Stomach (tissue), 9 donors: ENCODE data around the gene ZC2HC1B. TPM values are rescaled to one million over a fixed set of nuclear protein-coding genes. Genes with fewer than 3 reads are reported as not detected.

Experiments used
- DNase-seq, 2 donors: peaks; one replicate each; pipeline versions ENCODE4 v3.0.0 to v3.0.0-alpha.2; 2013 to 2019
- H3K27ac ChIP-seq, 5 donors: fragments of 200-600 bp in 4 of 5; sonication (generic) in 4 of 5; one replicate each; pipeline ENCODE4 v1.5.1; 2013 to 2019; ENCODE audit warnings: mild to moderate bottlenecking in 1 of 5, moderate library complexity in 1 of 5
- H3K27me3 ChIP-seq, 3 donors: fragments of 200-600 bp; sonication (generic); one replicate each; pipeline ENCODE4 v1.5.1; 2017 to 2019; ENCODE audit warnings: mixed run types in 1 of 3
- H3K36me3 ChIP-seq, 4 donors: fragments of 200-600 bp; sonication (generic); 1 replicate in 3 of 4; 2 replicates in 1 of 4; pipeline ENCODE4 v1.5.1; 2016 to 2019
- H3K4me1 ChIP-seq, 4 donors: fragments of 200-600 bp; sonication (generic); one replicate each; pipeline ENCODE4 v1.5.1; 2016 to 2019
- H3K4me3 ChIP-seq, 4 donors: fragments of 200-600 bp; sonication (generic) in 3 of 4; one replicate each; pipeline ENCODE4 v1.5.1; 2016 to 2019; ENCODE audit warnings: mild to moderate bottlenecking in 1 of 4
- H3K9me3 ChIP-seq, 4 donors: fragments of 200-600 bp; sonication (generic); one replicate each; pipeline ENCODE4 v1.5.1; 2016 to 2019
- CTCF ChIP-seq, 7 experiments: fragments of 450-650 bp in 4 of 7; fragments of 200-600 bp in 3 of 7; sonication (generic) in 3 of 7; IDR thresholded peaks; one replicate each; pipeline ENCODE4 v1.5.1; 2016 to 2019; ENCODE audit warnings: antibody characterized with exemption in 7 of 7, control low read depth in 2 of 7, mild to moderate bottlenecking in 1 of 7
- EP300 ChIP-seq: sonication (generic); formaldehyde crosslinking; IDR thresholded peaks from one replicate; pipeline ENCODE4 v1.6.1; 2017; ENCODE audit warnings: antibody characterized with exemption
- POLR2A ChIP-seq, 4 donors: fragments of 450-650 bp; IDR thresholded peaks; one replicate each; pipeline ENCODE4 v1.6.1; 2016; ENCODE audit warnings: antibody characterized with exemption in 4 of 4, control low read depth in 2 of 4, mild to moderate bottlenecking in 1 of 4, moderate library complexity in 1 of 4
- POLR2AphosphoS5 ChIP-seq, 3 donors: sonication (generic); formaldehyde crosslinking; IDR thresholded peaks; one replicate each; pipeline ENCODE4 v1.6.1; 2016; ENCODE audit warnings: antibody characterized with exemption in 3 of 3
- WGBS, 5 donors: extraction: QIAGEN DNeasy Blood & Tissue Kit in 3 of 5; methylation state at CpG; one replicate each; pipeline versions ENCODE4 v1.1.5 to v1.1.7; 2013 to 2018; 5-methylcytosine and 5-hydroxymethylcytosine counted together
- intact Hi-C: fragments of 100-400 bp; cut with DNase I; formaldehyde crosslinking; loops from one replicate; pipeline ENCODE4 v1.15.1; 2023; ENCODE audit warnings: low total_unique reads
- polyA plus RNA-seq, 3 donors: library from polyadenylated mRNA; stranded (reverse); fragments of 200-250 nt; gene quantifications; one replicate each; pipeline ENCODE4 v1.2.3, GENCODE V29; 2013
- total RNA-seq, 5 donors: library from RNA; depleted of rRNA; stranded (reverse); fragments of >200 nt; gene quantifications; one replicate each; pipeline versions ENCODE4 v1.1.0 to v1.2.3, GENCODE V29; 2014 to 2016
- donor health status: healthy with polysubstance abuse.
- donor health status: Bipolar disorder and iron deficiency.
- donor health status: healthy.

The ZC2HC1B gene
- total and polyA plus RNA-seq, 8 donors = 0.92 to 1.8 TPM; not detected in 6

GRCh38 chr6:143948208-143948607 lies 83.9 kb downstream of the ZC2HC1B start:
- Histone ChIP-seq H3K4me1 (peaks cover 0 to 2% (median 0%) of the 10 kb centered on the region in 4 donors), H3K27me3 (no peaks in the 10 kb centered on the region), H3K4me3 (no peak overlapping the region), H3K27ac (no peak overlapping the region), H3K9me3 (peaks cover 0 to 13% (median 4%) of the 10 kb centered on the region in 4 donors), H3K36me3 (peaks cover 4 to 28% (median 18%) of the 10 kb centered on the region in 4 donors)
- intact Hi-C loops = no loop called here
- no peak for DNase-seq
- TF ChIP-seq POLR2A (IDR thresholded peaks at IDR 0.05) (no peak), CTCF (IDR thresholded peaks at IDR 0.05) (no peak), EP300 (no peak), POLR2AphosphoS5 (IDR thresholded peaks at IDR 0.05) (no peak)
- WGBS, 5 donors = 88 to 95% (median 92%) methylated on average over 7 of the region's 7 CpGs

- no peak for DNase-seq
- Histone ChIP-seq H3K9me3 (peaks cover 0 to 13% (median 4%) of the 10 kb centered on the region in 4 donors), H3K4me3 (no peak overlapping the region), H3K4me1 (peaks cover 0 to 9% (median 0%) of the 10 kb centered on the region in 4 donors), H3K27ac (no peak overlapping the region), H3K36me3 (peaks cover 4 to 28% (median 18%) of the 10 kb centered on the region in 4 donors), H3K27me3 (no peaks in the 10 kb centered on the region)
- no peak for TF ChIP-seq POLR2A (IDR thresholded peaks at IDR 0.05)
- TF ChIP-seq POLR2AphosphoS5 (IDR thresholded peaks at IDR 0.05) = no peak
- no peak for TF ChIP-seq CTCF (IDR thresholded peaks at IDR 0.05)
- TF ChIP-seq EP300 = no peak
- 94 to 100% (median 100%) methylated on average over 1 of the region's 1 CpG for WGBS, 5 donors
- intact Hi-C loops = no loop called here
Measured at GRCh38 chr6:143949535-143949934, 85.3 kb downstream of the ZC2HC1B start.

- H3K27ac ChIP-seq = no peak overlapping the region
- peaks cover 0 to 13% (median 4%) of the 10 kb centered on the region in 4 donors for H3K9me3 ChIP-seq
- H3K4me1 ChIP-seq = peaks cover 0 to 9% (median 0%) of the 10 kb centered on the region in 4 donors
- no peak for TF ChIP-seq POLR2A (IDR thresholded peaks at IDR 0.05)
- TF ChIP-seq CTCF (IDR thresholded peaks at IDR 0.05) = no peak
- no peak for TF ChIP-seq EP300
- peaks cover 4 to 28% (median 18%) of the 10 kb centered on the region in 4 donors for H3K36me3 ChIP-seq
- WGBS, 5 donors = 83 to 91% (median 87%) methylated on average over 9 of the region's 9 CpGs
- DNase-seq = no peak
- no peaks in the 10 kb centered on the region for H3K27me3 ChIP-seq
- no peak overlapping the region for H3K4me3 ChIP-seq
- intact Hi-C loops = no loop called here
Measured at GRCh38 chr6:143949962-143950361, 85.7 kb downstream of the ZC2HC1B start.

GRCh38 chr6:143950875-143951274 lies 86.6 kb downstream of the ZC2HC1B start:
- peaks cover 4 to 28% (median 18%) of the 10 kb centered on the region in 4 donors for H3K36me3 ChIP-seq
- WGBS, 5 donors = 45 to 70% (median 53%) methylated on average over 3 of the region's 3 CpGs
- peaks cover 0 to 13% (median 4%) of the 10 kb centered on the region in 4 donors for H3K9me3 ChIP-seq
- no peak for DNase-seq
- H3K4me1 ChIP-seq = peaks cover 0 to 9% (median 0%) of the 10 kb centered on the region in 4 donors
- intact Hi-C loops = no loop called here
- H3K27me3 ChIP-seq = no peaks in the 10 kb centered on the region
- no peak overlapping the region for H3K4me3 ChIP-seq
- no peak for TF ChIP-seq POLR2AphosphoS5 (IDR thresholded peaks at IDR 0.05)
- H3K27ac ChIP-seq = no peak overlapping the region

- 88 to 91% (median 90%) methylated on average over 9 of the region's 9 CpGs for WGBS, 5 donors
- H3K4me1 ChIP-seq = peaks cover 0 to 9% (median 0%) of the 10 kb centered on the region in 4 donors
- no peak for TF ChIP-seq POLR2A (IDR thresholded peaks at IDR 0.05)
- TF ChIP-seq CTCF (IDR thresholded peaks at IDR 0.05) = no peak
- no peak for TF ChIP-seq POLR2AphosphoS5 (IDR thresholded peaks at IDR 0.05)
- no peak for TF ChIP-seq EP300
- intact Hi-C loops = no loop called here
- H3K27ac ChIP-seq = no peak overlapping the region
- H3K4me3 ChIP-seq = no peak overlapping the region
- no peaks in the 10 kb centered on the region for H3K27me3 ChIP-seq
- peaks cover 0 to 8% (median 2%) of the 10 kb centered on the region in 4 donors for H3K9me3 ChIP-seq
- no peak for DNase-seq
- H3K36me3 ChIP-seq = peaks cover 4 to 22% (median 14%) of the 10 kb centered on the region in 4 donors
Measured at GRCh38 chr6:143952060-143952778, 87.9 kb downstream of the ZC2HC1B start.
